GM20000 (cell line): ENCODE results near the gene FBXW5.

ENCODE experiments used
- DNase-seq: peaks from one replicate; pipeline ENCODE4 v3.0.0; 2012; ENCODE audit warnings: low spot score
- CTCF ChIP-seq: IDR thresholded peaks from 2 replicates; pipeline ENCODE4 v1.5.1; 2012; ENCODE audit warnings: mild to moderate bottlenecking, control low read depth; ENCODE audit errors: extremely low read depth, missing control alignments

The FBXW5 gene

GRCh38 chr9:136913701-136914438, 30.7 kb downstream of the FBXW5 start:
- TF ChIP-seq CTCF: no peak
- no peak for DNase-seq

GRCh38 chr9:136910901-136911245, 33.7 kb downstream of the FBXW5 start:
- no peak for TF ChIP-seq CTCF
- DNase-seq: no peak

- no peak for TF ChIP-seq CTCF
- DNase-seq: no peak
Observed at GRCh38 chr9:136910197-136910900, 34.2 kb downstream of the FBXW5 start.

- no peak for TF ChIP-seq CTCF
Observed at GRCh38 chr9:136907011-136907914, 37.3 kb downstream of the FBXW5 start.

GRCh38 chr9:136906266-136906665, 38.3 kb downstream of the FBXW5 start:
- DNase-seq: no peak
- no peak for TF ChIP-seq CTCF

More at GRCh38 chr9:136907011-136907914, 37.3 kb downstream of the FBXW5 start:
- no peak for DNase-seq

- no peak for TF ChIP-seq CTCF
- no peak for DNase-seq
Observed at GRCh38 chr9:136903041-136903554, 41.4 kb downstream of the FBXW5 start.

- peak; percentile 93 for DNase-seq
- TF ChIP-seq CTCF: no peak
Observed at GRCh38 chr9:136902259-136902821, 42.2 kb downstream of the FBXW5 start.
